Aorta (tissue), 5 donors: ENCODE results near the gene TIE1. TPM values are rescaled to one million over a fixed set of nuclear protein-coding genes. Genes with fewer than 3 reads are reported as not detected.

Experiments used
- ATAC-seq: fragments of 200-7000 bp; cut with Tn5 transposase; one replicate; pipeline ENCODE4 v1.9.1; 2022; ENCODE audit warnings: moderate library complexity; ENCODE audit not compliant: low FRiP score
- DNase-seq, 2 donors: peaks; one replicate each; pipeline ENCODE4 v3.0.0-alpha.2; 2020
- H3K27ac ChIP-seq, 2 donors: one replicate each; pipeline ENCODE4 v1.5.1; 2013; ENCODE audit warnings: low read length in 2 of 2, mild to moderate bottlenecking in 2 of 2, moderate library complexity in 2 of 2, control low read depth in 1 of 2, inconsistent platforms in 1 of 2, low read depth in 1 of 2
- H3K27me3 ChIP-seq, 2 donors: one replicate each; pipeline ENCODE4 v1.6.1; 2013; ENCODE audit warnings: control low read depth in 1 of 2, low read length in 1 of 2, mild to moderate bottlenecking in 1 of 2, moderate library complexity in 1 of 2; ENCODE audit not compliant: insufficient read depth in 2 of 2, control insufficient read depth in 1 of 2
- H3K36me3 ChIP-seq, 2 donors: one replicate each; pipeline ENCODE4 v1.6.1; 2013; ENCODE audit warnings: control low read depth in 1 of 2, low read length in 1 of 2, mild to moderate bottlenecking in 1 of 2; ENCODE audit not compliant: insufficient read depth in 2 of 2, control insufficient read depth in 1 of 2
- H3K4me1 ChIP-seq, 2 donors: one replicate each; pipeline ENCODE4 v1.6.1; 2013; ENCODE audit warnings: low read length in 2 of 2, control low read depth in 1 of 2, mild to moderate bottlenecking in 1 of 2, moderate library complexity in 1 of 2; ENCODE audit not compliant: insufficient read depth in 2 of 2, control insufficient read depth in 1 of 2
- H3K4me3 ChIP-seq, 2 donors: one replicate each; pipeline ENCODE4 v1.5.1; 2013; ENCODE audit warnings: low read length in 2 of 2, control low read depth in 1 of 2, mild to moderate bottlenecking in 1 of 2
- H3K9me3 ChIP-seq: one replicate; pipeline ENCODE4 v1.6.1; 2013; ENCODE audit warnings: mild to moderate bottlenecking, low read length; ENCODE audit not compliant: control insufficient read depth
- WGBS, 2 donors: extraction: QIAGEN DNeasy Blood & Tissue Kit; methylation state at CpG; one replicate each; pipeline ENCODE4 v1.1.7; 2013; 5-methylcytosine and 5-hydroxymethylcytosine counted together
- intact Hi-C, 2 donors: fragments of 100-400 bp; cut with DNase I; formaldehyde crosslinking; loops; one replicate each; pipeline versions ENCODE4 v1.14.2 to v1.15.0; 2022
- polyA plus RNA-seq, 2 donors: library from polyadenylated mRNA; stranded (reverse); fragments of 200-250 nt; gene quantifications; one replicate each; pipeline ENCODE4 v1.2.3, GENCODE V29; 2013
- total RNA-seq, 2 donors: library from RNA; stranded (reverse); fragmentation: NEBNext Ultra II Directional; extraction: Animal tissue kit (Norgen Biotek cat#: 25700); gene quantifications; one replicate each; pipeline ENCODE4 v1.2.1, GENCODE V29; 2021
- donor health status: healthy with polysubstance abuse.
- donor health status: Bipolar disorder and iron deficiency.
- donor health status: DM: no; HTN: no; CAD: no.
- donor health status: DM: no; HTN: no; CAD: no.
- donor health status: DM: yes; HTN: yes; CAD: no.

The TIE1 gene
- total and polyA plus RNA-seq, 4 donors = 4.0 to 65.3 (median 22.6) TPM

- ATAC-seq (no peak), DNase-seq (peak in 1 of 2 donors; percentile 68)
- Histone ChIP-seq H3K4me1 (no peaks in the 10 kb centered on the region), H3K9me3 (no peaks in the 10 kb centered on the region), H3K36me3 (no peaks in the 10 kb centered on the region), H3K27ac (no peak overlapping the region), H3K4me3 (no peak overlapping the region), H3K27me3 (no peaks in the 10 kb centered on the region)
- 97% methylated on average over 41 to 46 of the region's 46 CpGs for WGBS, 2 donors
- intact Hi-C loops = no loop called here
Measured at GRCh38 chr1:43272576-43273571, 27.9 kb upstream of the TIE1 start.

GRCh38 chr1:43273708-43274107 lies 27.1 kb upstream of the TIE1 start:
- H3K36me3 ChIP-seq = no peaks in the 10 kb centered on the region
- H3K27ac ChIP-seq = no peak overlapping the region
- intact Hi-C loops = no loop called here
- DNase-seq = peak in 1 of 2 donors; percentile 31
- no peaks in the 10 kb centered on the region for H3K4me1 ChIP-seq
- no peak for ATAC-seq
- H3K27me3 ChIP-seq = no peaks in the 10 kb centered on the region
- H3K9me3 ChIP-seq = no peaks in the 10 kb centered on the region
- H3K4me3 ChIP-seq = no peak overlapping the region
- WGBS, 2 donors = 95 to 97% methylated on average over 7 of the region's 7 CpGs

- intact Hi-C loops = no loop called here
- Histone ChIP-seq H3K9me3 (no peaks in the 10 kb centered on the region), H3K27me3 (no peaks in the 10 kb centered on the region), H3K4me1 (no peaks in the 10 kb centered on the region), H3K4me3 (no peak overlapping the region), H3K27ac (no peak overlapping the region), H3K36me3 (no peaks in the 10 kb centered on the region)
- no peak for ATAC-seq
- WGBS, 2 donors = 51 to 53% methylated on average over 11 of the region's 11 CpGs
- peak in 1 of 2 donors; percentile 61 for DNase-seq
Measured at GRCh38 chr1:43274125-43274803, 26.5 kb upstream of the TIE1 start.

- ATAC-seq (no peak), DNase-seq (peak in 1 of 2 donors; percentile 34)
- Histone ChIP-seq H3K9me3 (no peaks in the 10 kb centered on the region), H3K36me3 (no peaks in the 10 kb centered on the region), H3K4me3 (no peak overlapping the region), H3K27me3 (no peaks in the 10 kb centered on the region), H3K27ac (no peak overlapping the region), H3K4me1 (no peaks in the 10 kb centered on the region)
- intact Hi-C loops = no loop called here
- WGBS, 2 donors = 76 to 81% methylated on average over 8 of the region's 8 CpGs
Measured at GRCh38 chr1:43274804-43275180, 26.0 kb upstream of the TIE1 start.

GRCh38 chr1:43275826-43276620 lies 24.8 kb upstream of the TIE1 start:
- Histone ChIP-seq H3K27ac (no peak overlapping the region), H3K4me3 (no peak overlapping the region), H3K9me3 (no peaks in the 10 kb centered on the region), H3K4me1 (no peaks in the 10 kb centered on the region), H3K27me3 (no peaks in the 10 kb centered on the region), H3K36me3 (no peaks in the 10 kb centered on the region)
- ATAC-seq = no peak
- peak in 1 of 2 donors; percentile 52 for DNase-seq
- intact Hi-C loops = no loop called here
- 79 to 81% methylated on average over 12 of the region's 12 CpGs for WGBS, 2 donors

- H3K27me3 ChIP-seq = no peaks in the 10 kb centered on the region
- no peak overlapping the region for H3K4me3 ChIP-seq
- H3K36me3 ChIP-seq = no peaks in the 10 kb centered on the region
- H3K27ac ChIP-seq = no peak overlapping the region
- no peaks in the 10 kb centered on the region for H3K9me3 ChIP-seq
- 42 to 49% methylated on average over 6 to 7 of the region's 7 CpGs for WGBS, 2 donors
- no peaks in the 10 kb centered on the region for H3K4me1 ChIP-seq
- intact Hi-C loops = no loop called here
- DNase-seq = peak in 1 of 2 donors; percentile 21
- peak; percentile 53 for ATAC-seq
Measured at GRCh38 chr1:43276673-43277072, 24.1 kb upstream of the TIE1 start.

- 82 to 84% methylated on average over 7 of the region's 7 CpGs for WGBS, 2 donors
- Histone ChIP-seq H3K27me3 (no peaks in the 10 kb centered on the region), H3K36me3 (no peaks in the 10 kb centered on the region), H3K4me3 (no peak overlapping the region), H3K4me1 (no peaks in the 10 kb centered on the region), H3K27ac (no peak overlapping the region), H3K9me3 (no peaks in the 10 kb centered on the region)
- DNase-seq (peak; percentile 26 to 57), ATAC-seq (no peak)
- intact Hi-C loops = no loop called here
Measured at GRCh38 chr1:43277116-43277876, 23.5 kb upstream of the TIE1 start.

- Histone ChIP-seq H3K4me3 (no peak overlapping the region), H3K4me1 (no peaks in the 10 kb centered on the region), H3K27me3 (no peaks in the 10 kb centered on the region), H3K27ac (no peak overlapping the region), H3K9me3 (no peaks in the 10 kb centered on the region), H3K36me3 (no peaks in the 10 kb centered on the region)
- 90 to 100% methylated on average over 5 of the region's 5 CpGs for WGBS, 2 donors
- intact Hi-C loops = no loop called here
- ATAC-seq (no peak), DNase-seq (peak; percentile 34 to 50)
Measured at GRCh38 chr1:43279161-43279560, 21.6 kb upstream of the TIE1 start.
